ENCODE measurements around the gene SOX10. TPM values are rescaled to one million over a fixed set of nuclear protein-coding genes. Genes with fewer than 3 reads are reported as not detected.

SOX10 gene
- 5.1 TPM for total RNA-seq

GRCh38 chr22:37983860-37984791 is at the start of gene SOX10:
Gene SOX10, minus strand, starts transcription at chr22:37984555. Its CDS starts 771 bp downstream, at chr22:37983784.
- no peak for DNase-seq (ENCODE audit: low spot score)

GRCh38 chr22:38033522-38034277 is 49.3 kb upstream of the SOX10 start:
- DNase-seq (ENCODE audit: low spot score) = no peak

GRCh38 chr22:38032681-38033521 is 48.5 kb upstream of the SOX10 start:
- DNase-seq (ENCODE audit: low spot score) = peak; percentile 35

- DNase-seq (ENCODE audit: low spot score) = no peak
Measured at GRCh38 chr22:38031491-38031890, 47.1 kb upstream of the SOX10 start.

GRCh38 chr22:38030311-38031133 is 46.2 kb upstream of the SOX10 start:
- no peak for DNase-seq (ENCODE audit: low spot score)

GRCh38 chr22:38029901-38030300 is 45.5 kb upstream of the SOX10 start:
- DNase-seq (ENCODE audit: low spot score) = no peak

GRCh38 chr22:38029370-38029769 is 45.0 kb upstream of the SOX10 start:
- no peak for DNase-seq (ENCODE audit: low spot score)

- DNase-seq (ENCODE audit: low spot score) = no peak
Measured at GRCh38 chr22:38028344-38029130, 44.2 kb upstream of the SOX10 start.

- DNase-seq (ENCODE audit: low spot score) = no peak
Measured at GRCh38 chr22:38027487-38027886, 43.1 kb upstream of the SOX10 start.

GRCh38 chr22:38026130-38027111 is 42.1 kb upstream of the SOX10 start:
- DNase-seq (ENCODE audit: low spot score) = no peak

- no peak for DNase-seq (ENCODE audit: low spot score)
Measured at GRCh38 chr22:38025514-38025913, 41.2 kb upstream of the SOX10 start.

- no peak for DNase-seq (ENCODE audit: low spot score)
Measured at GRCh38 chr22:38023045-38023444, 38.7 kb upstream of the SOX10 start.

GRCh38 chr22:38021206-38021605 is 36.9 kb upstream of the SOX10 start:
- DNase-seq (ENCODE audit: low spot score) = no peak

- DNase-seq (ENCODE audit: low spot score) = no peak
Measured at GRCh38 chr22:38018938-38019827, 34.8 kb upstream of the SOX10 start.

- no peak for DNase-seq (ENCODE audit: low spot score)
Measured at GRCh38 chr22:38017939-38018885, 33.9 kb upstream of the SOX10 start.

- DNase-seq (ENCODE audit: low spot score) = peak; percentile 87
Measured at GRCh38 chr22:38017272-38017920, 33.0 kb upstream of the SOX10 start.
